Mucosa of stomach (tissue), 1 donor: ENCODE measurements around the gene SPTBN4.
"Not testable (repeated sequence)": the region's sequence is repeated elsewhere in the genome, so short reads cannot be mapped to it uniquely, and the experiment has no call there.

Source experiments
- H3K27me3 ChIP-seq: one replicate; pipeline ENCODE4 v1.7.0; 2013; ENCODE audit warnings: mild to moderate bottlenecking, low read length; ENCODE audit not compliant: control insufficient read depth, insufficient read depth
- H3K36me3 ChIP-seq: one replicate; pipeline ENCODE4 v1.7.0; 2013; ENCODE audit warnings: low read length; ENCODE audit not compliant: control insufficient read depth, insufficient read depth
- H3K4me1 ChIP-seq: one replicate; pipeline ENCODE4 v1.7.0; 2013; ENCODE audit warnings: mild to moderate bottlenecking, low read length; ENCODE audit not compliant: control insufficient read depth, insufficient read depth
- H3K4me3 ChIP-seq: one replicate; pipeline ENCODE4 v1.7.0; 2013; ENCODE audit warnings: low read length
- H3K9ac ChIP-seq: one replicate; pipeline ENCODE4 v1.7.0; 2013; ENCODE audit warnings: mild to moderate bottlenecking, low read length, moderate library complexity
- H3K9me3 ChIP-seq: one replicate; pipeline ENCODE4 v1.7.0; 2013; ENCODE audit warnings: mild to moderate bottlenecking, low read length, moderate library complexity; ENCODE audit not compliant: control insufficient read depth
- donor health status: Pancreatic carcinoma.

Gene SPTBN4

DNA sequence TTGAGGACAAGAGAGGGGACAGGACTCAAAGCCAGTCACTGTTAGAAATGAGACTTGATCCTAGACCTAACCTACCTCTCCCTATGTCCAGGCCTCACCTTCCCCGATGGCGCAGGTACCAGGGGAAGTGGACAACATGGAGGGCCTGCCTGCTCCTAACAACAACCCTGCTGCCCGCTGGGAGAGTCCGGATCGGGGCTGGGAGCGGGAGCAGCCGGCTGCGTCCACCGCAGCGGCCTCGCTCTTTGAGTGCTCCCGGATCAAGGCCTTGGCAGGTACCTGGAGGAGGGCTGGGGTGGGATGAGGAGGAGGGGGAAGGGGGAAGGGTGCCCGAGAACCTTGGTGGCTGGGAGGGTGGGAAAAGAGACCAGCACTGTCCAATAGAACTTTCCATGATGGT is 5.7 kb downstream of the SPTBN4 start:
- no peaks in the 10 kb centered on the region for H3K4me1 ChIP-seq
- H3K9ac ChIP-seq: no peak overlapping the region
- no peaks in the 10 kb centered on the region for H3K9me3 ChIP-seq
- H3K4me3 ChIP-seq: no peak overlapping the region
- H3K36me3 ChIP-seq: no peaks in the 10 kb centered on the region
- H3K27me3 ChIP-seq: no peaks in the 10 kb centered on the region

DNA sequence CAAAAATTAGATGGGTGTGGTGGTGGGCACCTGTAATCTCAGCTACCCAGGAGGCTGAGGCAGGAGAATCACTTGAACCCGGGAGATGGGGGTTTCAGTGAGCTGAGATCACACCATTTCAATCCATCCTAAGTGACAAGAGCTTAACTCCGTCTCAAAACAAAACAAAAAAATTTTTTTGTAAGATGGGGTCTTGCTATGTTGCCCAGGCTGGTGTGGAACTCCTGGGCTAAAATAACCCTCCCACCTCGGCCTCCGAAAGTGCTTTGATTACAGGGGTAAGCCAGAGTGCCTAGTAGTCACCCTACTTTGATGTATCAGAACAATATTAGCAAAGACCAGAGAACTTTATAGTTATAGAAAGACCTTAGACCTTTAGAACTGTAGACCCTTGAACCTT is 7.9 kb downstream of the SPTBN4 start:
- Histone ChIP-seq H3K27me3 (no peaks in the 10 kb centered on the region), H3K9me3 (no peaks in the 10 kb centered on the region), H3K9ac (no peak overlapping the region), H3K36me3 (no peaks in the 10 kb centered on the region), H3K4me1 (no peaks in the 10 kb centered on the region), H3K4me3 (no peak overlapping the region)

DNA sequence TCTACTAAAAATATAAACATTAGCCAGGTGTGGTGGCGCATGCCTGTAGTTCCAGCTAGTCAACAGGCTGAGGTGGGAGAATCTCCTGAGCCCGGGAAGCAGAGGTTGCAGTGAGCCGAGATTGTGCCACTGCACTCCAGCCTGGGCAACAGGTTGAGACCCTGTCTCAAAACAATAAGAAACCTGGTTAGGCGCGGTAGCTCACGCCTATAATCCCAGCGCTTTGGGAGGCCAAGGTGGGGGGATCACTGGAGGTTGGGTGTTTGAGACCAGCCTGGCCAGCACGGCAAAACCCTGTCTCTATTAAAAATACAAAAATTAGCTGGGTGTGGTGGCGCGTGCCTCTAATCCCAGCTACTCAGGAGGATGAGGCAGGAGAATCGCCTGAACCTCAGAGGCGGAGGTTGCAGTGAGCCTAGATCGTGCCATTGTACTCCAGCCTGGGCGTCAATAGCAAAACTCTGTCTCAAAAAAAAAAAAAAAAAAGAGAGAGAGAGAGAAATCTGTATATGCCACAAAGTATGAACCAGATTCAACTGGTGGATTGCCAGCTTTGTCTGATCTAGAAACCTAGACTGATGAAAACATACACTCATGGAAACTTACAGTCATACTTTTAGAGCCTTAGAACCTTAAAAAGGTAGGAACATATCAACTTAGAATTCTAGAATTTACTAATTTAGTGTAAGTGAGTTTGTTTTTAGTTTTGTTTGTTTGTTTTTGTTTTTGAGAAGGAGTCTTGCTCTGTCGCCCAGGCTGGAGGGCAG is 9.3 kb downstream of the SPTBN4 start:
- not testable (repeated sequence) for H3K9me3 ChIP-seq, H3K4me3 ChIP-seq

DNA sequence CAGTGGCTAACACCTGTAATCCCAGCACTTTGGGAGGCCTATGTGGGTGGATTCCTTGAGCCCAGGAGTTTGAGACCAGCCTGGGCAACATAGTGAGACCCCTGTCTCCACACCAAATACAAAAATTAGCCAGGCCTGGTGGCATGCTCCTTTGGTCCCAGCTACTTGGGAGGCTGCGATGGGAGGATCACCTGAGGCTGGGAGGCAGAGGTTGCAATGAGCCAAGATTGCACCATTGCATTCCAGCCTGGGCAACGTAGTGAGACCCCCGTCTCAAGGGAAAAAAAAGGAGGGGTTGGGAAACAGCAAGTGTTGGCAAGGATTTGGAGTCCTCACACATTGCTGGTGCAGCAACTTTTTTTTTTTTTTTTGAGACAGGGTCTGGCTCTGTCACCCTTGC is 19.2 kb downstream of the SPTBN4 start:
- no peaks in the 10 kb centered on the region for H3K9me3 ChIP-seq

More for the DNA sequence above, 9.3 kb downstream of the SPTBN4 start:
- H3K36me3 ChIP-seq, H3K27me3 ChIP-seq, H3K9ac ChIP-seq, H3K4me1 ChIP-seq: not testable (repeated sequence)

DNA sequence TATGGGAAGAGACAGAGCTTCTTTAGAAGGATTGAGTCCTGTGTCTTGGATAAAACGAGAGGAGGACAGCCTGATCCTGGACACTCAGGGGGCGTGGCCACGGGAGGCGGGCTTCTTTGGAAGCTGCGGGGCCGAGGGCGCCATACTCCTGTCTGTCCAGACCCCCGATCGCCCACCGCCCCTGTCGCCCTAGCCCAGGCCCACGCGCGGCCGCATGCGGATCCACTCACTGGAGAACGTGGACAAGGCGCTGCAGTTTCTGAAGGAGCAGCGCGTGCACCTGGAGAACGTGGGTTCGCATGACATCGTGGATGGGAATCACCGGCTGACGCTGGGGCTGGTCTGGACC is 23.1 kb downstream of the SPTBN4 start:
- H3K36me3 ChIP-seq: no peaks in the 10 kb centered on the region
- H3K27me3 ChIP-seq: peaks cover 3% of the 10 kb centered on the region
- peaks cover 4% of the 10 kb centered on the region for H3K4me1 ChIP-seq
- no peaks in the 10 kb centered on the region for H3K9me3 ChIP-seq
- no peak overlapping the region for H3K9ac ChIP-seq
- no peak overlapping the region for H3K4me3 ChIP-seq

More for the DNA sequence above, 19.2 kb downstream of the SPTBN4 start:
- Histone ChIP-seq H3K36me3 (no peaks in the 10 kb centered on the region), H3K27me3 (no peaks in the 10 kb centered on the region), H3K9ac (no peak overlapping the region), H3K4me1 (peaks cover 4% of the 10 kb centered on the region), H3K4me3 (no peak overlapping the region)

DNA sequence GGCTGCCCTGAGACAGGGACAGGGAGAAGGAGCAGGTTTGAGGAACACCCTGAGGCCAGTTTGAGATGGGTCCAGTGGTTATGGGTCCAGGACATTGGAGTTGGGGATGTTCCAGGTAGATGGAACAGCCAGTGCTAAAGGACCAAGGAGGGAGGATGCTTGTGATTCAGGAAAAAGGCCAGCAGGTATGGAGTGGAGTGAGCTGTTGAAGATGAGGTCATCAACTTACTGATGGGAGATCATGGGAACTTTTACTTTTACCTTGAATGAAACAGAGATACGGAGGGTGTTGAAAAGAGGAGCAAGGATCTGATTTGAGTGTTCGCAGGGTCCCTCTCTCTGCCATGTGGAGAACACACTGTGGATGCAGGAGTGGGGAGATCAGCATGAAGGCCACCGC is 25.5 kb downstream of the SPTBN4 start:
- H3K4me1 ChIP-seq: peaks cover 4% of the 10 kb centered on the region
- H3K9ac ChIP-seq: no peak overlapping the region
- no peaks in the 10 kb centered on the region for H3K36me3 ChIP-seq
- H3K27me3 ChIP-seq: peaks cover 3% of the 10 kb centered on the region
- H3K9me3 ChIP-seq: no peaks in the 10 kb centered on the region
- no peak overlapping the region for H3K4me3 ChIP-seq

DNA sequence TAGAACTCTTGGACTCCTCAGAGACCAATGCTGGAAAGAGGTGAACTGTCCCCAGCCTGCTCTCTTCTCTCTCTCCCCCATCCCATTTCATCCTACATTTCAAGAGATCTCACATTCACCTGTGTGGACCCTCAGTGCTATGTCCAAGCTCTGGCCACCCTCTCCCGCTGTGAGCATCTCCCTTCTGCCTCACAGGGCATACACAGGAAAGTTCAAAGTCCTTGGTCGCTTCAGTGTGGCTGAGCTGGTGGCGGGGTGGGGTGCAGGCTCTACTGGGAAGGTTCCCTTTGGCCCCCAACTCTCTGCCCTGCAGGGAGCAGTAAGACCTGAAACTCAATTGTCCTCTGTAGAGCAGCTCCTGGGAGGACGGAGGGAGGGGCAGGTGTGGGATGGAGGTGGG is 27.0 kb downstream of the SPTBN4 start:
- Histone ChIP-seq H3K4me3 (no peak overlapping the region), H3K36me3 (no peaks in the 10 kb centered on the region)

DNA sequence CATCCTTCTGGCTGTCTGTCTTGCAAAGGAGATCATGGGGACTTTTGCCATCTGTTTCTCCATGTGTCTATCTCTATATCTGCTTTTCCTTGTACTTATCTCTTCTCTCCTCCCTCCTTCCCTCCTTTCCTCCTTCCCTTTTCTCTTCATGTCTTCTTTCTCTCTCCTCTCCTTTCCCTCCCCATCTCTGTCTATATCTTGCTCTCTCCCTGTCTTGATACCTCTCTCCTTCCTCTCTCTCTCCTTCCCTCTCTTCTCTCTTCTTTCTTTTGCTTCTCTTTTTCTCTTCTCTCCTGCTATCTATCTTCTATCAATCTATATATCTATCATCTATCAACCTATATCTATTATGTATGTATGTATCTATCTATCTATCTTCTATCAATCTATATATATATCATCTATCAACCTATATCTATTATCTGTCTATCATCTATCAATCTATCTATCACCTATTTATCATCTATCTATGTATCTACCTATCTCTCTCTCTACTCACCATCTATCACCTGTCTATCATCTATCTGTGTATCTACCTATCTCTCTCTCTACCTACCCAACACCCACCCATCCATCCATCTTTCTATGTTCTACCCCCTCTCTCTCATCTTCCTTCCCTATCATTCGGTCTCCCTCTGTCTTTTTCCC is 27.5 kb downstream of the SPTBN4 start:
- no peaks in the 10 kb centered on the region for H3K36me3 ChIP-seq
- no peaks in the 10 kb centered on the region for H3K9me3 ChIP-seq
- no peak overlapping the region for H3K9ac ChIP-seq
- peaks cover 3% of the 10 kb centered on the region for H3K27me3 ChIP-seq
- H3K4me3 ChIP-seq: no peak overlapping the region
- no peaks in the 10 kb centered on the region for H3K4me1 ChIP-seq

More for the DNA sequence above, 27.0 kb downstream of the SPTBN4 start:
- Histone ChIP-seq H3K9ac (no peak overlapping the region), H3K9me3 (no peaks in the 10 kb centered on the region), H3K4me1 (no peaks in the 10 kb centered on the region), H3K27me3 (peaks cover 3% of the 10 kb centered on the region)

DNA sequence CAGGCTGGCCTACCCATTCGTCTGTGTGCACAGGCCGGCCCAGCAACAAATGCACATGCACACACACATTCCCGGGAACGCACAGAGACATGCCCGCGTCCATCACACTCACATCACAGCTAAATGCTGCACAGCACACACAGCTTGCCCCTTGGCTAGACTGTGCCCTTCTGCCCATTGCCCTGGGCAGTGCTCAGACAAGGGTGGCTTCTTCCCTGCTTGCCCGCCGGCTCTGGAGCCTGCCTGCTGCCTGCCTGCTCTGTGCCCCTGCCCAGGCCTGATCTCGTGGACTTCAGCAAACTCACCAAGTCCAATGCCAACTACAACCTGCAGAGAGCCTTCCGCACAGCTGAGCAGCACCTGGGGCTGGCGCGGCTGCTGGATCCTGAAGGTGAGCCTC is 30.4 kb downstream of the SPTBN4 start:
- Histone ChIP-seq H3K27me3 (peaks cover 3% of the 10 kb centered on the region), H3K4me1 (no peaks in the 10 kb centered on the region), H3K9ac (no peak overlapping the region), H3K9me3 (no peaks in the 10 kb centered on the region), H3K4me3 (no peak overlapping the region), H3K36me3 (no peaks in the 10 kb centered on the region)

DNA sequence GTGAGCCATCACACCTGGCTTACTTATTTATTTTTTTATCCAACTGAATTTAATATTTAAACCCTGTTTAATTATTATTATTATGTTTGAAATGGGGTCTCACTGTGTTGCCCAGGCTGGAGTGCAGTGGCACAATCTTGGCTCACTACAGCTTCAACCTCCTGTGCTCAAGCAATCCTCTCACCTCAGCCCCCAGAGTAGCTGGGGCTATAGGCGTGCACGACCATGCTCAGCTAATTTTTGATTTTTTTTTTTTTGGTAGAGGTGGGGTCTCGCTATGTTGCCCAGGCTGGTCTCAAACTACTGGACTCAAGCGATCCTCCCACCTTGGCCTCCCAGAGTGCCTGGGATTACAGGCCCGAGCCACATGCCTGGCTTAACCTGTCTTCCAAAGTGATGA is 32.5 kb downstream of the SPTBN4 start:
- Histone ChIP-seq H3K4me3 (no peak overlapping the region), H3K4me1 (no peaks in the 10 kb centered on the region), H3K36me3 (no peaks in the 10 kb centered on the region), H3K9me3 (no peaks in the 10 kb centered on the region), H3K9ac (no peak overlapping the region), H3K27me3 (no peaks in the 10 kb centered on the region)

DNA sequence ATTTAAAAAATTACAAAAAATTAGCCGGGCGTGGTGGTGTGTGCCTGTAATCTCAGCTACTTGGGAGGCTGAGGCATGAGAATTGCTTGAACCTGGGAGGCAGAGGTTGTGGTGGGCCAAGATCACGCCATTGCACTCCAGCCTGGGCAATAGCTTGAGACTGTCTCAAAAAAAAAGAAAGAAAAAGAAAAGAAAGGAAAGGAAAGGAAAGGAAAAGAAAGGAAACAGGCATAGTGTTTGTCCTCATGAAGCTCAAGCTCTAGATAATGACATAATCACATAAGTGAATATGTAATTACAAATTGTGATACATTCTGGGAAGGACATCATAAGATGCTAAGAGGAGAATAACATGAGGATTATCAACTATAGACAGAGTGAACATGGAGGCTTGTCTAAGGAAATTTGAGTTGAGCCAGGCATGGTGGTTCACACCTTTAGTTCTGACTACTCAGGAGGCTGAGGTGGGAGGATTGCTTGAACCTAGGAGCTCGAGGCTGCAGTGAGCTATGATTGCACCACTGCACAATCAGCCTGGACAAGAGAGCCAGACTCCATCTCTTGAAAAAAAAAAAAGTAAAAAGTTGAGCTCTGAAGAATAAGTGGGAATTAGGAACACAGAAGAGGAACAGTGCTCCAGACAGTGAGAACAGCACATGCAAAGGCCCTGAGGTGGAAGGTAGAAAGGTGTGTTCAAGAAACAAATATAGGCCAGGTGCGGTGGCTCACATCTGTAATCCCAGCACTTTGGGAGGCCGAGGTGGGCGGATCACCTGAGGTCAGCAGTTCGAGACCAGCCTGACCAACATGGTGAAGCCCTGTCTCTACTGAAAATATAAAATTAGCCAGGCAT is 34.1 kb downstream of the SPTBN4 start:
- not testable (repeated sequence) for H3K9ac ChIP-seq, H3K27me3 ChIP-seq, H3K9me3 ChIP-seq, H3K4me3 ChIP-seq, H3K36me3 ChIP-seq, H3K4me1 ChIP-seq

DNA sequence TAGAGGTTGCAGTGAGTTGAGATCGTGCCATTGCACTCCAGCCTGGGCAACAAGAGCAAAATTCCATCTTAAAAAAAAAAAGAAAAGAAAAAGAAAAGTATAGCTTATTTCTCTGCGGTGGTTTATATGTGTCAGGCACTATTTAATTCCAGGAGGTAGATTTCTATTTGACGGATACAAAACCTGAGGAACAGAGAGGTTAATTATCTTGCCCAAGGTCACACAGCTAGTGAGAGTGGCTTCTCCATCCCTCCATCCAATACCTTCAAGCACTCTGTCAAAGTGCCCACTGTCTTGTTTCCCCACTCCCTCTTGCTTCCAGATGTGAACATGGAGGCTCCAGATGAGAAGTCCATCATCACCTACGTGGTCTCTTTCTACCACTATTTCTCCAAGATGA is 34.8 kb downstream of the SPTBN4 start:
- H3K4me1 ChIP-seq: no peaks in the 10 kb centered on the region
- no peak overlapping the region for H3K9ac ChIP-seq
- no peaks in the 10 kb centered on the region for H3K36me3 ChIP-seq
- no peaks in the 10 kb centered on the region for H3K27me3 ChIP-seq
- no peak overlapping the region for H3K4me3 ChIP-seq
- H3K9me3 ChIP-seq: no peaks in the 10 kb centered on the region
